HepG2 (cell line): Measurements from ENCODE around the gene CDH22. TPM values are rescaled to one million over a fixed set of nuclear protein-coding genes. Genes with fewer than 3 reads are reported as not detected.

Source experiments
- ATAC-seq: fragments of 200-7000 bp; cut with Tn5 transposase; 3 replicates; pipeline ENCODE4 v1.9.1; 2020; ENCODE audit warnings: mild to moderate bottlenecking, moderate library complexity
- BruUV-seq: library from RNA; stranded (reverse); fragments of 400-500 nt; replicated peaks from 2 replicates; lab custom pipeline; 2021; lab: Mats Ljungman, UMichigan
- CTCF ChIA-PET: fragments of 300-600 bp; formaldehyde crosslinking; extraction: SDS; loops from one replicate; lab custom pipeline; 2021; ENCODE audit warnings: low total read pairs, inconsistent platforms, low intra/inter-chr PET ratio; lab: Yijun Ruan, JAX
- POLR2A ChIA-PET: fragments of 350-600 bp; sonication (Branson Sonifier 250); formaldehyde crosslinking; loops from one replicate; lab custom pipeline; 2020; ENCODE audit warnings: antibody characterized with exemption, inconsistent platforms; lab: Yijun Ruan, JAX
- DNase-seq: peaks from one replicate; pipeline ENCODE4 v3.0.0-alpha.2; 2015; ENCODE audit warnings: low spot score
- FAIRE-seq: peaks from 3 replicates; lab custom pipeline; 2011; peaks lifted over from hg19 to GRCh38; lab: Jason Lieb, UNC
- H2AFZ ChIP-seq: one replicate; pipeline ENCODE4 v1.6.1; 2011; ENCODE audit warnings: low read length, inconsistent platforms
- H3K27ac ChIP-seq: fragments of 300-600 bp; 3 replicates; pipeline ENCODE4 v1.8.0; 2011; ENCODE audit warnings: mixed run types, mild to moderate bottlenecking, mixed read lengths, low read length, inconsistent platforms; ENCODE audit not compliant: insufficient read depth; ENCODE audit errors: extremely low read length
- H3K27me3 ChIP-seq, 2 experiments: fragments of 200-600 bp in 1 of 2; 2 replicates in 1 of 2; 3 replicates in 1 of 2; pipeline versions ENCODE4 v1.6.0 to v1.8.0; 2011; ENCODE audit warnings: low read length in 2 of 2, mild to moderate bottlenecking in 2 of 2, moderate library complexity in 2 of 2, inconsistent platforms in 1 of 2; ENCODE audit not compliant: insufficient read depth in 2 of 2, control insufficient read depth in 1 of 2
- H3K36me3 ChIP-seq, 2 experiments: fragments of 200-600 bp in 1 of 2; replicated peaks in 1 of 2; 2 replicates in 1 of 2; 3 replicates in 1 of 2; pipeline versions ENCODE4 v1.5.1 to v1.8.0; 2011; ENCODE audit warnings: low read length in 2 of 2, inconsistent platforms in 1 of 2; ENCODE audit not compliant: insufficient read depth in 2 of 2, control insufficient read depth in 1 of 2
- H3K4me1 ChIP-seq: 2 replicates; pipeline ENCODE4 v1.5.1; 2012; ENCODE audit warnings: low read length, inconsistent platforms; ENCODE audit not compliant: insufficient read depth
- H3K4me2 ChIP-seq: 2 replicates; pipeline ENCODE4 v1.6.0; 2011; ENCODE audit warnings: low read depth, low read length, inconsistent platforms
- H3K4me3 ChIP-seq, 3 experiments: fragments of 200-600 bp in 1 of 3; sonication (generic), shearing (Covaris generic) in 1 of 3; replicated peaks in 1 of 3; 2 replicates each; pipeline ENCODE4 v1.5.1; 2011 to 2016; ENCODE audit warnings: low read length in 3 of 3, inconsistent platforms in 2 of 3, low read depth in 2 of 3, mild to moderate bottlenecking in 2 of 3, control low read depth in 1 of 3, mixed read lengths in 1 of 3; ENCODE audit not compliant: insufficient read depth in 1 of 3
- H3K79me2 ChIP-seq: one replicate; pipeline ENCODE4 v1.6.1; 2011; ENCODE audit warnings: low read length, inconsistent platforms; ENCODE audit not compliant: insufficient read depth
- H3K9ac ChIP-seq: 2 replicates; pipeline ENCODE4 v1.6.0; 2011; ENCODE audit warnings: mild to moderate bottlenecking, low read depth, low read length, inconsistent platforms; ENCODE audit not compliant: insufficient read depth
- H3K9me3 ChIP-seq: 2 replicates; pipeline ENCODE4 v1.5.1; 2012; ENCODE audit warnings: mild to moderate bottlenecking, low read length
- H4K20me1 ChIP-seq: 2 replicates; pipeline ENCODE4 v1.6.0; 2011; ENCODE audit warnings: inconsistent platforms, mild to moderate bottlenecking, low read length, moderate library complexity; ENCODE audit not compliant: insufficient read depth
- HNRNPUL1 ChIP-seq: fragments of 200-400 bp; formaldehyde crosslinking; IDR thresholded peaks from 2 replicates; pipeline ENCODE4 v1.6.1; 2017; ENCODE audit warnings: low read depth, mild to moderate bottlenecking, low read length, moderate library complexity
- KDM5A ChIP-seq: fragments of 200-600 bp; sonication (generic); IDR thresholded peaks from 2 replicates; pipeline ENCODE4 v1.7.0; 2018; ENCODE audit warnings: antibody characterized with exemption, mild to moderate bottlenecking, low read length, borderline replicate concordance
- ZNF607 ChIP-seq: sonication (generic); formaldehyde crosslinking; IDR thresholded peaks from 2 replicates; pipeline ENCODE4 v1.5.1; 2020; ENCODE audit warnings: missing genetic modification reagents, mild to moderate bottlenecking, borderline replicate concordance
- ZNF629 ChIP-seq: sonication (generic); formaldehyde crosslinking; conservative IDR thresholded peaks from 2 replicates; pipeline ENCODE4 v1.5.0; 2020; ENCODE audit warnings: missing genetic modification reagents
- ZNF772 ChIP-seq: sonication (generic); formaldehyde crosslinking; IDR thresholded peaks from 2 replicates; pipeline ENCODE4 v1.5.0; 2020; ENCODE audit warnings: mild to moderate bottlenecking, missing genetic modification reagents
- WGBS: methylation state at CpG from one replicate; pipeline ENCODE4 v1.1.6; 2017; ENCODE audit warnings: low lambda C conversion rate; 5-methylcytosine and 5-hydroxymethylcytosine counted together
- in situ Hi-C: cut with HindIII; loops from 2 replicates; pipeline ENCODE4 v1.10.0; 2017; ENCODE audit warnings: low pct_unique_long_range_greater_than_20kb; ENCODE audit not compliant: extremely low pct_ligation_motif_present
- intact Hi-C: fragments of 100-400 bp; cut with micrococcal nuclease; formaldehyde crosslinking; loops from one replicate; pipeline ENCODE4 v1.10.0; 2022; ENCODE audit not compliant: unreplicated experiment
- polyA plus RNA-seq, 8 experiments: library from polyadenylated mRNA; depleted of rRNA in 3 of 8; stranded (reverse) in 7 of 8; unstranded in 1 of 8; fragments of >200 nt; fragmentation: Illumina TruSeq in 4 of 8; extraction: Trizol in 4 of 8; gene quantifications; 2 replicates each; pipeline versions ENCODE4 v1.2.1 to v1.2.3, GENCODE V29; 2011 to 2016; ENCODE audit warnings: low read depth in 4 of 8, missing spikeins in 1 of 8, mixed read lengths in 1 of 8; ENCODE audit not compliant: insufficient read depth in 1 of 8
- total RNA-seq, 5 experiments: library from RNA; depleted of rRNA; stranded (reverse); fragments of >200 nt; fragmentation: Illumina TruSeq; extraction: Trizol; gene quantifications; 2 replicates each; pipeline ENCODE4 v1.2.3, GENCODE V29; 2016; ENCODE audit warnings: low read depth in 1 of 5
- TF ChIP-seq, protein P1 (sequence below): sonication (generic); formaldehyde crosslinking; IDR thresholded peaks from 2 replicates; pipeline ENCODE4 v1.4.0; 2020; ENCODE audit warnings: missing genetic modification reagents, borderline replicate concordance

CDH22 gene
- total and polyA plus RNA-seq, 2 of the 13 experiments (the other 11 are each of a cell fraction or from before 2014, with no cell fraction given), result not detected

DNA sequence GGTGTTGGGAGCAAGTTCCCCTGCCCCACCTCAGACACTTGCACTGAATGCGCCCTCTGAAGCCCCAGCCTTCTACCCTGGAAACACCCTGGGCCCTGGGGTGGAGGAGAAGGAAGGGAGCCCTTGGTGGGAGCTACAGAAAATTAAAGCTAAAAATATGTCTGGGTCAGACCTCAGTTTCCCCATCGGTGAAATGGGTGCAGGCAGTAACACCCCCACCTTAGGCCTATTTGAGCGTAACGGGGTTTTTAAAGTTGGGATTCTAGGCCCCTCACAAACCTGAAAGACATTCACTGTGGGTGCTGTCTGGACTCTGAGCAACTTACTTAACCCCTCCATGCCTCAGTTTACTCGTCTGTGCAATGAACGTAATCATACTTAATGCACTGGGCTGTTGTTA is 19.3 kb upstream of the CDH22 start:
- ChIA-PET CTCF (no interaction called here), POLR2A (no interaction called here)
- no TSS peak for BruUV-seq
- in situ Hi-C loops, result no loop called here
- TF ChIP-seq HNRNPUL1, result no peak
- peak; percentile 84 for TF ChIP-seq ZNF629 (CRISPR knock-in tag)
- DNase-seq (no peak), ATAC-seq (no peak), FAIRE-seq (no peak)
- no peak overlapping the region for H3K4me2 ChIP-seq
- no peak overlapping the region for H2AFZ ChIP-seq
- no peaks in the 10 kb centered on the region for H4K20me1 ChIP-seq
- WGBS, result 35% methylated on average over 6 of the region's 6 CpGs
- no peak overlapping the region for H3K27ac ChIP-seq
- H3K27me3 ChIP-seq, result peaks cover 6 to 43% of the 10 kb centered on the region in 2 experiments; a peak in 4 of 5 replicates
- intact Hi-C loops, result no loop called here
- H3K9me3 ChIP-seq, result no peaks in the 10 kb centered on the region
- no peaks in the 10 kb centered on the region for H3K36me3 ChIP-seq
- no peak overlapping the region for H3K4me3 ChIP-seq
- H3K79me2 ChIP-seq, result no peaks in the 10 kb centered on the region
- peaks cover 13% of the 10 kb centered on the region for H3K4me1 ChIP-seq
- H3K9ac ChIP-seq, result no peak overlapping the region

DNA sequence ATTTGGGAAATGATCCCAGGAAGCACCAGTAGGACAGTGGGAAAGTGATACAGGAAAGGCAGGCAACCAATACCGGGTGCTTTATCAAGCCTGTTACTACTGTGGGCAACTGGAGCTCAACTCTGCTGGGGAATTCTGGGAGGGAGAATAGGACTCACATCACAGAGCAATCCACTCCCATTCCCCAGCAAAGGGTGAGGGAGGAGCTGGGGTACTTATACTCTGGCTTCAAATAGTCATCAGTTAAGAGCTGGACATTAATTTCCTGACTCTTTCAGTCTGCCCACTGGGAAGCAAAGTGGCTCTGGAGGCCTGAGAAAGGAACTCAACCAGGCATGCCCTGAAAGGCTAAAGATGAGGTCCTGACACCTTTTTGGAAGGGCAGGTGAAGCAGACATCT is 17.5 kb upstream of the CDH22 start:
- ChIA-PET CTCF (interaction anchor here (3.1 kb wide), 1 partner anchor 18 kb away, joined by 16 read pairs; the partner anchor contains the start of gene CDH22), POLR2A (no interaction called here)
- ATAC-seq (no peak), DNase-seq (no peak), FAIRE-seq (no peak)
- H3K27ac ChIP-seq, result no peak overlapping the region
- H3K9ac ChIP-seq, result no peak overlapping the region
- no peak overlapping the region for H2AFZ ChIP-seq
- 5% methylated on average over 1 of the region's 1 CpG for WGBS
- no peaks in the 10 kb centered on the region for H3K9me3 ChIP-seq
- H3K4me1 ChIP-seq, result no peaks in the 10 kb centered on the region
- no TSS peak for BruUV-seq
- peaks cover 10 to 51% of the 10 kb centered on the region in 2 experiments for H3K27me3 ChIP-seq
- H3K4me3 ChIP-seq, result no peak overlapping the region
- no peaks in the 10 kb centered on the region for H3K79me2 ChIP-seq
- no peak overlapping the region for H3K4me2 ChIP-seq
- TF ChIP-seq, protein P1, sequence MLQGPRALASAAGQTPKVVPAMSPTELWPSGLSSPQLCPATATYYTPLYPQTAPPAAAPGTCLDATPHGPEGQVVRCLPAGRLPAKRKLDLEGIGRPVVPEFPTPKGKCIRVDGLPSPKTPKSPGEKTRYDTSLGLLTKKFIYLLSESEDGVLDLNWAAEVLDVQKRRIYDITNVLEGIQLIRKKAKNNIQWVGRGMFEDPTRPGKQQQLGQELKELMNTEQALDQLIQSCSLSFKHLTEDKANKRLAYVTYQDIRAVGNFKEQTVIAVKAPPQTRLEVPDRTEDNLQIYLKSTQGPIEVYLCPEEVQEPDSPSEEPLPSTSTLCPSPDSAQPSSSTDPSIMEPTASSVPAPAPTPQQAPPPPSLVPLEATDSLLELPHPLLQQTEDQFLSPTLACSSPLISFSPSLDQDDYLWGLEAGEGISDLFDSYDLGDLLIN (CRISPR knock-in tag), result no peak
- TF ChIP-seq ZNF772 (CRISPR knock-in tag), result no peak
- no peak for TF ChIP-seq ZNF607
- TF ChIP-seq KDM5A, result no peak
- intact Hi-C loops, result loop anchor here (1.0 to 2.0 kb wide), 2 partner anchors 19 to 193 kb away; no protein-coding TSS in a partner anchor
- in situ Hi-C loops, result no loop called here
- no peaks in the 10 kb centered on the region for H3K36me3 ChIP-seq
- no peaks in the 10 kb centered on the region for H4K20me1 ChIP-seq
